Measurements from ENCODE around the gene ZNF385B.
"Not testable (repeated sequence)": the region's sequence is repeated elsewhere in the genome, so short reads cannot be mapped to it uniquely, and the experiment has no call there.

ZNF385B gene

DNA sequence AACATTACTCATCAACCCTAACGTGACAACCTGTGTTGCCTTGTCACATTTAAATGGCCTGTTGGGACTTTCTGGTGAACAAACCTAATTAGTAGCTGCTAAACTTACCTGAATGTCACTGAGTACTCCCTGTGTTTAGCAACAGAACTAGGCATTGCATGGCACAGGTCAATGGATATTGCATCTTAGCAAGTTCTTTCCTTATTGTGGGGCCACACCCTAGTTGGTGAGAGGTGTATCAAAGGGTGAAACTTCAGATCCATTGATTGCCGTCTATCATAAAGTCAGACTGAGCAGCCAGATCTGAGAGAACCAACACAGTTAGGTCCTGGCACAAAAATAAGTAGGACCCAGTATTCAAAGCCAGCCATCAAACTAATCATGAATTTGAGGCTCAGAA is 29.8 kb upstream of the ZNF385B start:
- no peak overlapping the region for H3K4me3 ChIP-seq (ENCODE audit: low read depth, low read length)
- TF ChIP-seq, protein P1, sequence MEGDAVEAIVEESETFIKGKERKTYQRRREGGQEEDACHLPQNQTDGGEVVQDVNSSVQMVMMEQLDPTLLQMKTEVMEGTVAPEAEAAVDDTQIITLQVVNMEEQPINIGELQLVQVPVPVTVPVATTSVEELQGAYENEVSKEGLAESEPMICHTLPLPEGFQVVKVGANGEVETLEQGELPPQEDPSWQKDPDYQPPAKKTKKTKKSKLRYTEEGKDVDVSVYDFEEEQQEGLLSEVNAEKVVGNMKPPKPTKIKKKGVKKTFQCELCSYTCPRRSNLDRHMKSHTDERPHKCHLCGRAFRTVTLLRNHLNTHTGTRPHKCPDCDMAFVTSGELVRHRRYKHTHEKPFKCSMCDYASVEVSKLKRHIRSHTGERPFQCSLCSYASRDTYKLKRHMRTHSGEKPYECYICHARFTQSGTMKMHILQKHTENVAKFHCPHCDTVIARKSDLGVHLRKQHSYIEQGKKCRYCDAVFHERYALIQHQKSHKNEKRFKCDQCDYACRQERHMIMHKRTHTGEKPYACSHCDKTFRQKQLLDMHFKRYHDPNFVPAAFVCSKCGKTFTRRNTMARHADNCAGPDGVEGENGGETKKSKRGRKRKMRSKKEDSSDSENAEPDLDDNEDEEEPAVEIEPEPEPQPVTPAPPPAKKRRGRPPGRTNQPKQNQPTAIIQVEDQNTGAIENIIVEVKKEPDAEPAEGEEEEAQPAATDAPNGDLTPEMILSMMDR (IDR thresholded peaks at IDR 0.05; ENCODE audit: low read depth, low read length) = no peak

DNA sequence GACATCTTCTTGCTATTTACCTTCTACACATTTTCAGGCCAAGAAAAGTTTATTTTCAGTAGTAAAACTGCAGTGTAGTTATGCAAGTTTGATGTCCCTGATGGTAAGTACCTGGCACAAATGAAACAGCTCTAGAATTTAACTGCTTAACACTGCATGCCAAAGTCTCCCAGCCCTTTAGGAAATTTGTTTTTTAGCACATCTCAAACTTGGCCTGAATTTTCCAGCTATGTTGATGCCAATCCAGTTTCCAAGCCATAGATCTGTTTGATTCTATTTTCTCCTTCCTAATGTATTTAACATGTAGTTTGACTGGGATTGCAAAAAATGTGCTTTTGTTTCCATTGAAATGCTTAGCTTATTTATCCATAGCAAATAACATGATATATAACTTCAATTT is 29.3 kb upstream of the ZNF385B start:
- H3K4me3 ChIP-seq (ENCODE audit: low read depth, low read length) = no peak overlapping the region
- TF ChIP-seq, protein P1 (IDR thresholded peaks at IDR 0.05; ENCODE audit: low read depth, low read length) = no peak

DNA sequence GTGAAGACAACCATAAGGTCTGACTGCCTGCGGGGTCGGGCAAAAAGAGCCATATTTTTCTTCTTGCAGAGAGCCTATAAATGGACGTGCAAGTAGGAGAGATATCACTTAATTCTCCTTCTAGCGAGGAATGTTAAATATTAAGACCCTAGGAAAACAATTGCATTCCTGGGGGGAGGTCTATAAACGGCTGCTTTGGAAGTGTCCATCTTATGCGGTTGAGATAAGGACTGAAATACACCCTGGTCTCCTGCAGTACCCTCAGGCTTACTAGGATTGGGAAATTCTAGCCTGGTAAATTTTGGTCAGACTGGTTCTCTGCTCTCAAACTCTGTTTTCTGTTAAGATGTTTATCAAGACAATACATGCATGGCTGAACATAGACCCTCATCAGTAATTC is 27.2 kb upstream of the ZNF385B start:
- not testable (repeated sequence) for H3K4me3 ChIP-seq (ENCODE audit: low read depth, low read length)

DNA sequence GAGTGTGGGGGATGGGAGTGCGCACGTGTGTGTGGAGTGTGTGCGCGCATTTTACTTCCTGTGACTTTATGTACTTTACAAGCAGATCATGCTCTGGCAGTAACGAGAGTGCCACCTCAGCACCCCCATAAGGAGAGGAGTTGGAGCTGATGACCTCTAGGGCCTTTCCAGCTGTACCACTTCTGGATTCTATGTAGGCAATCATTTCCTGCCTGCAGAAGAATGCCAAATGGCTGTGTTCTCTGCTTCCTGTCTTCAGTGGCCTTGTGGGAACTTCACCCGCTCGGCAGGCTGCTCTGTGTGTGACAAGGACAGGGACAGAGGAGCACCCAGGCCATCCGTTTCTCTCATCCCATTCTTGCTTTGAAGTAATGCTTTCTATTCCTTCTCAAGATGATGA is 22.8 kb upstream of the ZNF385B start:
- H3K4me3 ChIP-seq (ENCODE audit: low read depth, low read length) = no peak overlapping the region
- TF ChIP-seq, protein P1 (IDR thresholded peaks at IDR 0.05; ENCODE audit: low read depth, low read length) = no peak

DNA sequence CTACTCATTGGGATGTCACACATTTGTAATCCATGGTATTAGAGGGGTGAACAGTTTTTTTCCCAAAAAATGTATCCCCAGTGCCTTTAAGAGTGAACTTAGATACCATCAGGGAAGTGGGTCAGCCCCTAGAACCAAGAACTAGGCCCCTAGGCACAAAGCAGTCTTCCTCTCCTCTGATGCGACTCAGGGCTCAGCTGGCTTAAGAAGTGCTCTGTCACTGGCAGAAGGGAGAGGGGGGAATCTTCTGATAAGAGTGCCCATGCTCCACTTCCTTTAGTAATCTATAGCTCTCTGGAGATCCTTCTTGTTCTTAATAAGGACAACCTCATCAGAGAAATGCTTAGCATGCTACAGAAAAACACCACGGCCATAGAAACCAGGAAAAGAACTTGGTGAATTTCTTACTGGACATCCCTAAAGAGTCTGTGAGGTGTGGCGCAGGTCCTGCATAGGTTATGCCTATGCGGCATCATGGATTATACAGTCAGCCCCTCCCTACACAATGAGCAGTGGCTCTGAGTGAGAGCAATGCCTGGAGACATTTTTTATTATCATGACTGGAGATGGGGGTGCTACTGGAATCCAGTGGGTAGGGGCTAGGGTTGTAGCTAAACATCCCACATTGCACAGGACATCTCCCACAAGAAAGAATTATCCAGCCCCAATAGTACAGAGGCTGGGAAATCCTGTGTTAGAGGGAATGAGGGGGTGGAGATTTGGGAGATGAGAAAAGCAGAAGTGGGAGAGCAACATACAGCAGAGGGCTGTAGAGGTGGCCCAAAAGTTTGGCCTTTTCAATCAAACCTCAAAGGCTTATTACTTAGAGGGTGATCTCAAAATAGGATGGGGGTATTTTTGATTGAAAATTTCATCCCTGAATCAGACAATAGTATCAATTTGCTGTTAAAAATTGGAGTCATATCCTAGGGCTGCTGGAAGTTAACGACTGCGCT is 21.7 kb upstream of the ZNF385B start:
- TF ChIP-seq, protein P1 (IDR thresholded peaks at IDR 0.05; ENCODE audit: low read depth, low read length) = no peak
- H3K4me3 ChIP-seq (ENCODE audit: low read depth, low read length) = no peak overlapping the region

DNA sequence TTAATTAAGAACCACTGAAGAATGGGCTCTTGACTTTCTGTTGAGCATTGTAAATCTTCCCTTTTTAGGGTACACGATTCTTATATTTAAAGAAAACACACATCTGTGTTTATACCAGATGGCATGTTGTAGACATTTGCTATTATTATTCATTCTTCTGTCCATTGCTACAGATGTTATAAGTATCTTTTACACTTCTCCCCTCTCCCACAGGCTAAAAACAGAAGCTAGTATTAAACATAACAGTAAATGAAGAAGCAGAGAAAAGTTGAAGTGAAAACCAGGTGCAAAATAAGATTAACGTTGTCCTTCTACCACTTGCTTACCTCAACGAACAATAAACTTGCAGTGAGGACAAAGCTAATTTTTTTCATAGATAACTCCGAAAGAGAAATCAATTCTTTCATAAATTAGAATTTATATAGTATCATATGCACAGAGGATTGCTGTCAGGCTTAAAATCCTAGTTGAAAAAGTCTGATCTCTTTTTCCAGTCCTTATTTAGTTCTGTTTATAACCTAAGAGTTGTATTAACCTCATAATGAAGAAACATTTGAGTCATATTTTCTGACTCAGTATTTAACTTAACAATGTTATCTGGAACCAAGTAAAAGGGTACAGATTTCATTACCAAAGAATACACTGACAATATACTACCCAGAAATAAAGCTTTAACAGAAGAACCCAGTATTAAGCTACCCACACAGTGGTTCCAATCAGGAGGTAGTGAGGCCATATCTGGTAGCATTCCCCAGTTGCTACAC is 16.4 kb upstream of the ZNF385B start:
- TF ChIP-seq, protein P1 (IDR thresholded peaks at IDR 0.05; ENCODE audit: low read depth, low read length) = no peak
- H3K4me3 ChIP-seq (ENCODE audit: low read depth, low read length) = no peak overlapping the region

DNA sequence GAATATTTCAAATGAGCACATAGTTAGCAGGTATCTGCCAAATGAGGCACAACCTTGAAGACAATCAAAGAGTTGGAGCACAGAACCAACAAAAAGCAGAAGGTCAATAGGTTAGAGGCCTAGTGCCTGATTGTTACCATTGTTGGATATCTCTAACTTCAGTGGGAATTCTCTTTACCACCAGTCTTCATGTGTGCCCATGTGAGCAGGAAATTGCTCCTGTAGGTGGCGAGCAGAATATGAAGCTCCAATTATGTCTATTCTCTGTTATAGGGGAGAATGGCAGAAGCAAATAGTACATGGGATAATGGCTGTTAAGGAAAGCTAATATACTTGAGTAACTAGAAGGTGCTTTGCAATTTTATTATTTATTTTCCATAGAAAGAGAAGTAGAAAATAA is 14.9 kb upstream of the ZNF385B start:
- TF ChIP-seq, protein P1 (IDR thresholded peaks at IDR 0.05; ENCODE audit: low read depth, low read length) = no peak
- H3K4me3 ChIP-seq (ENCODE audit: low read depth, low read length) = no peak overlapping the region
